ENCODE data around the gene ARHGAP15.

Gene ARHGAP15

DNA sequence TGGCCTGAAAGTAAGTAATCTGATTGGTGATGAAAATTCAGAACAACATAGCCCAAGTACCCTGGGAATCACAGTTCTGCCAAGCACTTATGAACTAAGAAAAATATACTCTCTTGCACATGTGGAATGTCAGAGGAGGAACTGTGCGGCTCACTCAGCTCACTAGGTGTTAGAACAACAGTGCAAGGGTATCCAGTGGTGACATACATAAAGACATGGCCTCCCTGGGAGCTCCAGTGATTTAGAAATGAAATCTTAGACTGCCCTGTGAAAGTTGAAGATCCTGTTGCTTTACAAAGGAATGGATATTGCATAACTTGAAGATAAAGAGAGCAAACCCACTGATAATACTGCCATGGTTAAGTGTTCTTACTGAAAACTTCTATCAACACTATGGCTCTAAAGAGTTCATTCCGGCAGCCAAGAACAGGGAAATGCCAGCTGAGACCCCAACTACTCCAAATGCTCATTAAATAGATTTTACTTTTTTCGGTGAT lies 246.2 kb downstream of the ARHGAP15 start:
- TF ChIP-seq, protein P1, sequence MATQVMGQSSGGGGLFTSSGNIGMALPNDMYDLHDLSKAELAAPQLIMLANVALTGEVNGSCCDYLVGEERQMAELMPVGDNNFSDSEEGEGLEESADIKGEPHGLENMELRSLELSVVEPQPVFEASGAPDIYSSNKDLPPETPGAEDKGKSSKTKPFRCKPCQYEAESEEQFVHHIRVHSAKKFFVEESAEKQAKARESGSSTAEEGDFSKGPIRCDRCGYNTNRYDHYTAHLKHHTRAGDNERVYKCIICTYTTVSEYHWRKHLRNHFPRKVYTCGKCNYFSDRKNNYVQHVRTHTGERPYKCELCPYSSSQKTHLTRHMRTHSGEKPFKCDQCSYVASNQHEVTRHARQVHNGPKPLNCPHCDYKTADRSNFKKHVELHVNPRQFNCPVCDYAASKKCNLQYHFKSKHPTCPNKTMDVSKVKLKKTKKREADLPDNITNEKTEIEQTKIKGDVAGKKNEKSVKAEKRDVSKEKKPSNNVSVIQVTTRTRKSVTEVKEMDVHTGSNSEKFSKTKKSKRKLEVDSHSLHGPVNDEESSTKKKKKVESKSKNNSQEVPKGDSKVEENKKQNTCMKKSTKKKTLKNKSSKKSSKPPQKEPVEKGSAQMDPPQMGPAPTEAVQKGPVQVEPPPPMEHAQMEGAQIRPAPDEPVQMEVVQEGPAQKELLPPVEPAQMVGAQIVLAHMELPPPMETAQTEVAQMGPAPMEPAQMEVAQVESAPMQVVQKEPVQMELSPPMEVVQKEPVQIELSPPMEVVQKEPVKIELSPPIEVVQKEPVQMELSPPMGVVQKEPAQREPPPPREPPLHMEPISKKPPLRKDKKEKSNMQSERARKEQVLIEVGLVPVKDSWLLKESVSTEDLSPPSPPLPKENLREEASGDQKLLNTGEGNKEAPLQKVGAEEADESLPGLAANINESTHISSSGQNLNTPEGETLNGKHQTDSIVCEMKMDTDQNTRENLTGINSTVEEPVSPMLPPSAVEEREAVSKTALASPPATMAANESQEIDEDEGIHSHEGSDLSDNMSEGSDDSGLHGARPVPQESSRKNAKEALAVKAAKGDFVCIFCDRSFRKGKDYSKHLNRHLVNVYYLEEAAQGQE (IDR thresholded peaks at IDR 0.05; ENCODE audit: insufficient replicate concordance, low read depth) = no peak
- TF ChIP-seq SPI1 (IDR thresholded peaks at IDR 0.05; ENCODE audit: borderline replicate concordance, low read depth) (no peak), POLR2AphosphoS5 (IDR thresholded peaks at IDR 0.05; ENCODE audit: low read depth) (no peak), GABPA (IDR thresholded peaks at IDR 0.05; ENCODE audit: low read depth) (no peak)
- TF ChIP-seq, protein P2, sequence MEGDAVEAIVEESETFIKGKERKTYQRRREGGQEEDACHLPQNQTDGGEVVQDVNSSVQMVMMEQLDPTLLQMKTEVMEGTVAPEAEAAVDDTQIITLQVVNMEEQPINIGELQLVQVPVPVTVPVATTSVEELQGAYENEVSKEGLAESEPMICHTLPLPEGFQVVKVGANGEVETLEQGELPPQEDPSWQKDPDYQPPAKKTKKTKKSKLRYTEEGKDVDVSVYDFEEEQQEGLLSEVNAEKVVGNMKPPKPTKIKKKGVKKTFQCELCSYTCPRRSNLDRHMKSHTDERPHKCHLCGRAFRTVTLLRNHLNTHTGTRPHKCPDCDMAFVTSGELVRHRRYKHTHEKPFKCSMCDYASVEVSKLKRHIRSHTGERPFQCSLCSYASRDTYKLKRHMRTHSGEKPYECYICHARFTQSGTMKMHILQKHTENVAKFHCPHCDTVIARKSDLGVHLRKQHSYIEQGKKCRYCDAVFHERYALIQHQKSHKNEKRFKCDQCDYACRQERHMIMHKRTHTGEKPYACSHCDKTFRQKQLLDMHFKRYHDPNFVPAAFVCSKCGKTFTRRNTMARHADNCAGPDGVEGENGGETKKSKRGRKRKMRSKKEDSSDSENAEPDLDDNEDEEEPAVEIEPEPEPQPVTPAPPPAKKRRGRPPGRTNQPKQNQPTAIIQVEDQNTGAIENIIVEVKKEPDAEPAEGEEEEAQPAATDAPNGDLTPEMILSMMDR (IDR thresholded peaks at IDR 0.05; ENCODE audit: insufficient read depth, low read length) = no peak
- no peaks in the 10 kb centered on the region for H3K27me3 ChIP-seq (ENCODE audit: insufficient read depth, poor library complexity, severe bottlenecking)
- no peak for DNase-seq (ENCODE audit: low read depth in 1 of 2, low spot score in 1 of 2)
- H3K27ac ChIP-seq (replicated peaks) = no peak overlapping the region
- H3K4me3 ChIP-seq (replicated peaks; ENCODE audit: insufficient read depth, low read length) = no peak overlapping the region

DNA sequence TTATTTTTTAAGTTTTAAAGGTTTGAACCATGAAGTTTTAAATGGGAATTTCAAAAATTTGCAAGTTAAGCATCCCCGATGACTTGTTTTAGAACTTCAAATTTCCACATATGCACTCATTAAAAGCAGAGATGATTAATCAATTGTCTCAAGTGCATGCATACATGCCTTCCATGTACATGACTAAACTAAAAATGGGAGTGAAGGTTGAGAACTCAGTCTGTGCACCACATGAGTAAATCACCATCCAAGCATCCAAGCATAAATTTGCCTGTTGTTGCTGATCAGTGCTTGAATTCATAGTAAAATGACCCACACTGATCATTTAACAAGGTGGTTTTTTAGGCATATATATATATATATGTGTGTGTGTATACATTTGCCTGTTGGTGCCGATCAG lies 249.8 kb downstream of the ARHGAP15 start:
- no peak overlapping the region for H3K27ac ChIP-seq (replicated peaks)
- TF ChIP-seq GABPA (IDR thresholded peaks at IDR 0.05; ENCODE audit: low read depth) = no peak
- TF ChIP-seq SPI1 (IDR thresholded peaks at IDR 0.05; ENCODE audit: borderline replicate concordance, low read depth) = no peak
- TF ChIP-seq, protein P2 (IDR thresholded peaks at IDR 0.05; ENCODE audit: insufficient read depth, low read length) = no peak
- TF ChIP-seq, protein P1 (IDR thresholded peaks at IDR 0.05; ENCODE audit: insufficient replicate concordance, low read depth) = no peak
- no peak for TF ChIP-seq POLR2AphosphoS5 (IDR thresholded peaks at IDR 0.05; ENCODE audit: low read depth)
- H3K27me3 ChIP-seq (ENCODE audit: insufficient read depth, poor library complexity, severe bottlenecking) = no peaks in the 10 kb centered on the region
- no peak for DNase-seq (ENCODE audit: low read depth in 1 of 2, low spot score in 1 of 2)
- no peak overlapping the region for H3K4me3 ChIP-seq (replicated peaks; ENCODE audit: insufficient read depth, low read length)

DNA sequence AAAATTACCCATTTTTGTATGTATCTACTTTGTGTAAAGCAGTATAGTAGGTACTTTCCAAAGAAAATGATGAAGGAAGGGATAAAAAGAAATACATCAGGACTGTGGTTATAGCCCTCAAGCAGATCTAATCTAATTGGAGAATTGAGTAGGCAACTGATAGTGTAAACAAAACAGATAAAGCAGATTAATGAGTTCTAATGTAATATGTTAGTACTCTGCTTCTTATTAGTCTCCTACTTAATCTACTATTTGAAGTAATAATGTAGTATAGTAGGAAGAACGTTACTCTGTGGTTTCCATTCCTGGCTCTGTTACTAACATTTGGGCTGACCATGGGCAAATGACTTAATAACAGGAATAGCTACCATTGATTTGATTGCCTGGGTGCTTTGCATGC lies 250.7 kb downstream of the ARHGAP15 start:
- DNase-seq (ENCODE audit: low read depth in 1 of 2, low spot score in 1 of 2) = no peak
- H3K27me3 ChIP-seq (ENCODE audit: insufficient read depth, poor library complexity, severe bottlenecking) = no peaks in the 10 kb centered on the region
- H3K27ac ChIP-seq (replicated peaks) = no peak overlapping the region
- H3K4me3 ChIP-seq (replicated peaks; ENCODE audit: insufficient read depth, low read length) = no peak overlapping the region
- TF ChIP-seq, protein P2 (IDR thresholded peaks at IDR 0.05; ENCODE audit: insufficient read depth, low read length) = no peak
- TF ChIP-seq, protein P1 (IDR thresholded peaks at IDR 0.05; ENCODE audit: insufficient replicate concordance, low read depth) = no peak
- TF ChIP-seq POLR2AphosphoS5 (IDR thresholded peaks at IDR 0.05; ENCODE audit: low read depth) = no peak
- TF ChIP-seq GABPA (IDR thresholded peaks at IDR 0.05; ENCODE audit: low read depth) = no peak
- TF ChIP-seq SPI1 (IDR thresholded peaks at IDR 0.05; ENCODE audit: borderline replicate concordance, low read depth) = no peak

All from HL-60 (cell line).